Gastroesophageal sphincter (tissue), 4 donors: ENCODE results near the gene XPOT. TPM values are rescaled to one million over a fixed set of nuclear protein-coding genes. Genes with fewer than 3 reads are reported as not detected.

Experiments
- ATAC-seq: fragments of 150-250 bp; one replicate; pipeline ENCODE4 v1.9.1; 2016; ENCODE audit warnings: mild to moderate bottlenecking, moderate library complexity
- H3K27ac ChIP-seq, 4 donors: fragments of 200-600 bp; sonication (generic) in 3 of 4; 1 replicate in 3 of 4; 2 replicates in 1 of 4; pipeline ENCODE4 v1.5.1; 2016 to 2019
- H3K27me3 ChIP-seq: fragments of 200-600 bp; sonication (generic); one replicate; pipeline ENCODE4 v1.5.1; 2019
- H3K36me3 ChIP-seq, 2 donors: fragments of 200-600 bp; sonication (generic); one replicate each; pipeline ENCODE4 v1.5.1; 2019; ENCODE audit warnings: control low read depth in 1 of 2
- H3K4me1 ChIP-seq, 3 donors: fragments of 200-600 bp; sonication (generic); 1 replicate in 2 of 3; 2 replicates in 1 of 3; pipeline ENCODE4 v1.5.1; 2016 to 2019; ENCODE audit warnings: control low read depth in 2 of 3
- H3K4me3 ChIP-seq, 2 donors: fragments of 200-600 bp; sonication (generic); one replicate each; pipeline ENCODE4 v1.5.1; 2019; ENCODE audit warnings: mild to moderate bottlenecking in 1 of 2, moderate library complexity in 1 of 2
- H3K9me3 ChIP-seq, 3 donors: fragments of 200-600 bp; sonication (generic); one replicate each; pipeline ENCODE4 v1.5.1; 2017 to 2019; ENCODE audit warnings: control low read depth in 2 of 3
- CTCF ChIP-seq, 4 experiments: fragments of 200-600 bp in 2 of 4; fragments of 450-650 bp in 2 of 4; sonication (generic) in 1 of 4; IDR thresholded peaks; one replicate each; pipeline ENCODE4 v1.5.1; 2017 to 2019; ENCODE audit warnings: antibody characterized with exemption in 4 of 4, mild to moderate bottlenecking in 2 of 4, moderate library complexity in 2 of 4
- EP300 ChIP-seq: sonication (generic); formaldehyde crosslinking; IDR thresholded peaks from one replicate; pipeline ENCODE4 v1.6.1; 2017; ENCODE audit warnings: antibody characterized with exemption, mild to moderate bottlenecking
- POLR2A ChIP-seq, 2 donors: fragments of 450-650 bp; IDR thresholded peaks; one replicate each; pipeline ENCODE4 v1.6.1; 2017; ENCODE audit warnings: antibody characterized with exemption in 2 of 2, mild to moderate bottlenecking in 2 of 2, moderate library complexity in 1 of 2
- POLR2AphosphoS5 ChIP-seq: sonication (generic); formaldehyde crosslinking; IDR thresholded peaks from one replicate; pipeline ENCODE4 v1.6.1; 2017; ENCODE audit warnings: antibody characterized with exemption
- WGBS, 2 donors: methylation state at CpG; one replicate each; pipeline ENCODE4 v1.1.5; 2018; ENCODE audit warnings: low coverage in 1 of 2; 5-methylcytosine and 5-hydroxymethylcytosine counted together
- total RNA-seq, 4 donors: library from RNA; depleted of rRNA; stranded (reverse); fragments of >200 nt; gene quantifications; one replicate each; pipeline ENCODE4 v1.1.0, GENCODE V29; 2016

XPOT gene
- total RNA-seq, 4 donors from 2014 or later, result 26.4 to 37.2 (median 32.5) TPM

GRCh38 chr12:64480148-64480547, 76.0 kb downstream of the XPOT start:
- H3K36me3 ChIP-seq, result peaks cover 0 to 70% of the 10 kb centered on the region in 2 donors
- H3K4me3 ChIP-seq, result no peak overlapping the region
- H3K9me3 ChIP-seq, result peaks cover 0 to 8% (median 0%) of the 10 kb centered on the region in 3 donors
- WGBS, 2 donors, result 73 to 86% methylated on average over 1 of the region's 1 CpG
- H3K4me1 ChIP-seq, result no peaks in the 10 kb centered on the region
- ATAC-seq, result no peak
- TF ChIP-seq POLR2A (IDR thresholded peaks at IDR 0.05), result no peak
- no peak for TF ChIP-seq EP300
- no peak for TF ChIP-seq CTCF (IDR thresholded peaks at IDR 0.05)
- TF ChIP-seq POLR2AphosphoS5, result no peak
- no peaks in the 10 kb centered on the region for H3K27me3 ChIP-seq
- no peak overlapping the region for H3K27ac ChIP-seq

- H3K27ac ChIP-seq, result no peak overlapping the region
- TF ChIP-seq CTCF (IDR thresholded peaks at IDR 0.05) (no peak), POLR2AphosphoS5 (no peak), POLR2A (IDR thresholded peaks at IDR 0.05) (no peak), EP300 (no peak)
- H3K36me3 ChIP-seq, result peaks cover 0 to 95% of the 10 kb centered on the region in 2 donors
- H3K27me3 ChIP-seq, result no peaks in the 10 kb centered on the region
- H3K4me3 ChIP-seq, result no peak overlapping the region
- no peak for ATAC-seq
- no peaks in the 10 kb centered on the region for H3K4me1 ChIP-seq
- no peaks in the 10 kb centered on the region for H3K9me3 ChIP-seq
- 86 to 97% methylated on average over 2 to 3 of the region's 3 CpGs for WGBS, 2 donors
These were observed 82.5 kb downstream of the XPOT start for GRCh38 chr12:64486657-64487056.

GRCh38 chr12:64491718-64492117, 87.5 kb downstream of the XPOT start:
- H3K36me3 ChIP-seq, result peaks cover 0 to 97% of the 10 kb centered on the region in 2 donors
- no peak for ATAC-seq
- H3K27ac ChIP-seq, result no peak overlapping the region
- no peak overlapping the region for H3K4me3 ChIP-seq
- no peaks in the 10 kb centered on the region for H3K27me3 ChIP-seq
- TF ChIP-seq CTCF (IDR thresholded peaks at IDR 0.05) (no peak), EP300 (no peak), POLR2A (IDR thresholded peaks at IDR 0.05) (no peak), POLR2AphosphoS5 (no peak)
- no peaks in the 10 kb centered on the region for H3K9me3 ChIP-seq
- H3K4me1 ChIP-seq, result no peaks in the 10 kb centered on the region
- 88 to 100% methylated on average over 1 of the region's 1 CpG for WGBS, 2 donors

GRCh38 chr12:64493513-64493912, 89.3 kb downstream of the XPOT start:
- no peaks in the 10 kb centered on the region for H3K27me3 ChIP-seq
- ATAC-seq, result no peak
- no peak overlapping the region for H3K27ac ChIP-seq
- no peaks in the 10 kb centered on the region for H3K4me1 ChIP-seq
- 92 to 100% methylated on average over 3 of the region's 3 CpGs for WGBS, 2 donors
- H3K4me3 ChIP-seq, result no peak overlapping the region
- H3K36me3 ChIP-seq, result peaks cover 0 to 98% of the 10 kb centered on the region in 2 donors
- no peaks in the 10 kb centered on the region for H3K9me3 ChIP-seq
- no peak for TF ChIP-seq CTCF (IDR thresholded peaks at IDR 0.05)
- no peak for TF ChIP-seq EP300
- no peak for TF ChIP-seq POLR2AphosphoS5
- TF ChIP-seq POLR2A (IDR thresholded peaks at IDR 0.05), result no peak

GRCh38 chr12:64494998-64495729, 91.0 kb downstream of the XPOT start:
- H3K27ac ChIP-seq, result no peak overlapping the region
- ATAC-seq, result no peak
- no peaks in the 10 kb centered on the region for H3K27me3 ChIP-seq
- TF ChIP-seq EP300 (no peak), POLR2AphosphoS5 (no peak), POLR2A (IDR thresholded peaks at IDR 0.05) (no peak), CTCF (IDR thresholded peaks at IDR 0.05) (no peak)
- no peaks in the 10 kb centered on the region for H3K9me3 ChIP-seq
- H3K4me3 ChIP-seq, result no peak overlapping the region
- H3K4me1 ChIP-seq, result no peaks in the 10 kb centered on the region
- WGBS, 2 donors, result 78 to 91% methylated on average over 5 of the region's 5 CpGs
- peaks cover 0 to 100% of the 10 kb centered on the region in 2 donors for H3K36me3 ChIP-seq
